ENCODE data around the gene ARL6IP1.

The ARL6IP1 gene

GRCh38 chr16:18834864-18835263, 33.5 kb upstream of the ARL6IP1 start:
- H3K4me3 ChIP-seq (ENCODE audit: control insufficient read depth, low read depth, low read length): no peak overlapping the region
- no peak for TF ChIP-seq CTCF (IDR thresholded peaks at IDR 0.05; ENCODE audit: control insufficient read depth, insufficient read depth, low read depth, low read length, missing control alignments)
- DNase-seq (ENCODE audit: low read depth): no peak

- no peak overlapping the region for H3K4me3 ChIP-seq (ENCODE audit: control insufficient read depth, low read depth, low read length)
- DNase-seq (ENCODE audit: low read depth): no peak
- no peak for TF ChIP-seq CTCF (IDR thresholded peaks at IDR 0.05; ENCODE audit: control insufficient read depth, insufficient read depth, low read depth, low read length, missing control alignments)
Measured at GRCh38 chr16:18833707-18834505, 32.6 kb upstream of the ARL6IP1 start.

GRCh38 chr16:18832613-18833012, 31.3 kb upstream of the ARL6IP1 start:
- no peak for TF ChIP-seq CTCF (IDR thresholded peaks at IDR 0.05; ENCODE audit: control insufficient read depth, insufficient read depth, low read depth, low read length, missing control alignments)
- no peak for DNase-seq (ENCODE audit: low read depth)
- H3K4me3 ChIP-seq (ENCODE audit: control insufficient read depth, low read depth, low read length): no peak overlapping the region

- H3K4me3 ChIP-seq (ENCODE audit: control insufficient read depth, low read depth, low read length): no peak overlapping the region
- TF ChIP-seq CTCF (IDR thresholded peaks at IDR 0.05; ENCODE audit: control insufficient read depth, insufficient read depth, low read depth, low read length, missing control alignments): no peak
- no peak for DNase-seq (ENCODE audit: low read depth)
Measured at GRCh38 chr16:18832006-18832405, 30.7 kb upstream of the ARL6IP1 start.

GRCh38 chr16:18829251-18829650, 27.9 kb upstream of the ARL6IP1 start:
- H3K4me3 ChIP-seq (ENCODE audit: control insufficient read depth, low read depth, low read length): no peak overlapping the region
- TF ChIP-seq CTCF (IDR thresholded peaks at IDR 0.05; ENCODE audit: control insufficient read depth, insufficient read depth, low read depth, low read length, missing control alignments): no peak
- no peak for DNase-seq (ENCODE audit: low read depth)

- no peak for DNase-seq (ENCODE audit: low read depth)
- TF ChIP-seq CTCF (IDR thresholded peaks at IDR 0.05; ENCODE audit: control insufficient read depth, insufficient read depth, low read depth, low read length, missing control alignments): no peak
- no peak overlapping the region for H3K4me3 ChIP-seq (ENCODE audit: control insufficient read depth, low read depth, low read length)
Measured at GRCh38 chr16:18827890-18828289, 26.5 kb upstream of the ARL6IP1 start.
